ENCODE measurements around the gene ATP7A.

GRCh38 chrX:77949840-77950239 is 39.3 kb downstream of the ATP7A start:
- TF ChIP-seq CTCF (IDR thresholded peaks at IDR 0.05) = no peak
- TF ChIP-seq REST (IDR thresholded peaks at IDR 0.05; ENCODE audit: insufficient read depth in 1 of 2, low read depth in 2 of 2, low read length in 1 of 2) = no peak
- no peak for TF ChIP-seq POLR2AphosphoS5 (IDR thresholded peaks at IDR 0.05; ENCODE audit: low read depth, low read length)
- TF ChIP-seq SIN3A (IDR thresholded peaks at IDR 0.05; ENCODE audit: borderline replicate concordance, insufficient read depth, low read depth, low read length) = no peak
